ENCODE data around the gene CFAP126. TPM values are rescaled to one million over a fixed set of nuclear protein-coding genes. Genes with fewer than 3 reads are reported as not detected.
"Not testable (repeated sequence)": the region's sequence is repeated elsewhere in the genome, so short reads cannot be mapped to it uniquely, and the experiment has no call there.

The CFAP126 gene, protein sequence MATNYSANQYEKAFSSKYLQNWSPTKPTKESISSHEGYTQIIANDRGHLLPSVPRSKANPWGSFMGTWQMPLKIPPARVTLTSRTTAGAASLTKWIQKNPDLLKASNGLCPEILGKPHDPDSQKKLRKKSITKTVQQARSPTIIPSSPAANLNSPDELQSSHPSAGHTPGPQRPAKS
- total RNA-seq (2014; rRNA removed), result not detected in 2 replicates
- not detected for polyA plus RNA-seq (2012)

- DNase-seq (ENCODE audit: low read depth), result peak; percentile 75
Observed at GRCh38 chr1:161367684-161368400, at the start of gene CFAP126. Gene CFAP126 (minus strand): TSS chr1:161367876. CDS start chr1:161367868, 8 bp downstream.

DNA sequence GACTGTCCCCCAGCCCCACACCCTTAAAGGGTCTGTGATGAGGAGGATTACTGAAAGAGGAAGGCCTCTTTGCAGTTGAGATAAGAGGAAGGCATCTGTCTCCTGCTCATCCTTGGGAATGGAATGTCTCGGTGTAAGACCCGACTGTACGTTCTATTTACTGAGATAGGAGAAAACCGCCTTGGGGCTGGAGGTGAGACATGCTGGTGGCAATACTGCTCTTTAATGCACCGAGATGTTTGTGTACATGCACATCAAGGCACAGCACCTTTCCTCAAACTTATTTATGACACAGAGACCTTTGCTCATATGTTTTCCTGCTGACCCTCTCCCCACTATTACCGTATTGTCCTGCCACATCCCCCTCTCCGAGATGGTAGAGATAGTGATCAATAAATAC is 45.4 kb upstream of the CFAP126 start:
- DNase-seq (ENCODE audit: low read depth), result not testable (repeated sequence)

DNA sequence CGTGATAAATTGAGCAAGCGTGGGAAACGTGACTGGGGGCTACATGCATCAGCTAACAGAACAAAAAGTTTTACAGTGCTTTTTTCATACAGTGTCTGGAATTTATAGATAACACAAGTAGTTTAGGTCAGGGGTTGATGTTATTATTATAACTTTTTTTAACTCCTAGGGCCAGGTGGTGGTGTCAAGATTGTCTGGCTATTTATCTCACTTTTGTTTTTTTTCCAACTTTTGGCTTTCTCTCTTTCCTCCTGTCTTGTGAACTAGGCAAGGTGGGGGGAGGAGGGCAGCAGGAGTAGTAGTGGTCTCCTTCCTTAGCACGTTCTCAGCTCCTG is 42.9 kb upstream of the CFAP126 start:
- not testable (repeated sequence) for DNase-seq (ENCODE audit: low read depth)

- DNase-seq (ENCODE audit: low read depth), result not testable (repeated sequence)
Observed at GRCh38 chr1:161409848-161410635, 42.4 kb upstream of the CFAP126 start.

- DNase-seq (ENCODE audit: low read depth), result no peak
Observed at GRCh38 chr1:161408429-161409052, 40.9 kb upstream of the CFAP126 start.

DNA sequence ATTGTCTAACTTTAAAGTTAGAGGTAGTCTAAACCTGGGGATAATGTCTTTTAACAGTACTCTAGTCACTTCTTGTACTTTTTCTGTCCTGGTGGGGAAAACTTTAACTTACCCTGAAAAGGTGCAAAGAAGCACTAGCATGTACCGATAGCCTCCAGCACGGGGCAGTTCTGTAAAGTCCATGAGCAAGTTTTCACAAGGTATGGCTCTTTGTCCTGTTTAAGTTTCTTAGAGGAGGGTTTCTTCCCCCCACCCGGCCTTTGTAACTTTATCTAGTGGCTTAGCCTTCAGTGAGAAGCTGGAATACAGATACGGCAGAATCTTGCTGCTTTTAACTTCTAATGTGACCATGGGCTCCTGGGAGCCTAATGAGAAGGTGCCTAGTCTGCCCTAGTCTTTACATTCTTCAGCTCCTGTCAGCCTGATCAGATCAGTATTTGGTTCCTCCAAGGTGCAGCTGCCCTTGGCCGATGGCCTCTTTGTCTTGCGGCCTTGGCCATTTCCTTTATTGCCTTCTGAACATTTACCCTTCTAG is 39.8 kb upstream of the CFAP126 start:
- DNase-seq (ENCODE audit: low read depth), result no peak

GRCh38 chr1:161406551-161406950 is 38.9 kb upstream of the CFAP126 start:
- DNase-seq (ENCODE audit: low read depth), result not testable (repeated sequence)

DNA sequence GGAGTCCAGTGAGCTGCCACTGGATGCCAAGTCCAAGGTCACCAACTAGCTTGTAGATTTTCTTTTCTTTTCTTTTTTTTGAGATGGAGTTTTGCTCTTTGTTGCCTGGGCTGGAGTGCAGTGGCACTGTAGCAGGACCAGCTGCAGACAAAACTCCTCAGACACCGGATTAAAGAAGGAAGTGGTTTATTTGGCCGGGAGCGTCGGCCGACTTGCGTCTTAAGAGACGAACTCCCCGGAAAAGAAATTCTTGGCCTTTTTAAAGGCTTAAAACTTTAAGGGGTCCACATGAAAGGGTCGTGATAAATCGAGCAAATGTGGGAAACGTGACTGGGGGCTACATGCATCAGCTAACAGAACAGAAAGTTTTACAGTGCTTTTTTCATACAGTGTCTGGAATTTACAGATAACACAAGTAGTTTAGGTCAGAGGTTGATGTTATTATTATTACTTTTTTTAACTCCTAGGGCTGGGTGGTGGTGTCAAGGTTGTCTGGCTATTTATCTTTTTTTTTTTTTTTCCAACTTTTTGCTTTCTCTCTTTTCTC is 36.4 kb upstream of the CFAP126 start:
- no peak for DNase-seq (ENCODE audit: low read depth)

GRCh38 chr1:161402446-161402845 is 34.8 kb upstream of the CFAP126 start:
- DNase-seq (ENCODE audit: low read depth), result no peak

DNA sequence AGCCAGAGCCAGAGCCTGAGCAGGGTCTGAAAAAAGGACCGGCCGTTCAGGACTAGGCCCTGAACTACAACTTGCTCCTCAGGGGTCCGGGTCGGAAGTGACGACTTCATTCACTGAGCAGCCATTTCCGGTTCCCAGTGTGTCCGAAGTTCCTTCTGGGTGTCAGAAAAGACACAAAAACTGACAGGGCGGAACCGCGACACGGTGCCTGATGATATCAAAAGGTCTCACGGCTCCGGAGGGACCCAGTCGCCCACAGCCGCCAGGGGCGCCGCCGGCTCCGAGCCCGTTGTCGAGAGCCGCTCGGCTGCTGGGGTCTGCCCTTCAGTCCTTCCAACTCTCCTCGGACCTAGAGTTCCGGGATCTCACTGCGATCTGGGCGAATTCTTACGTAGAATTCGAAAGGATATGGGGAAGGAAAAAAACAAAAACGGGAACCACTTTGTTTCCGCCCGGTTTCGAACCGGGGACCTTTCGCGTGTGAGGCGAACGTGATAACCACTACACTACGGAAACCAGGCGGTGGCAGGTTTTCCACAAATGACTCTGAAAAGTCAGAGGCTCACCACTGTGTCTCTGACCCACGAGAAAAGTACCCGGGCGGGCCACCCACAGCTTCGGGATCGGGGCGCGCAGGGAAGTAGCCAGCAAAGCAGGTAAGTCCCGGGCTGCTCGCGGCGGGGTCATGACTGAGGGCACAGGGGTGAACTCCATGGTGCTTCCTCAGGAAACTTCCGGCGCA is 31.8 kb upstream of the CFAP126 start:
- DNase-seq (ENCODE audit: low read depth), result peak; percentile 94

- DNase-seq (ENCODE audit: low read depth), result no peak
Observed at GRCh38 chr1:161398900-161399256, 31.2 kb upstream of the CFAP126 start.

GRCh38 chr1:161397038-161397437 is 29.4 kb upstream of the CFAP126 start:
- DNase-seq (ENCODE audit: low read depth), result not testable (repeated sequence)

DNA sequence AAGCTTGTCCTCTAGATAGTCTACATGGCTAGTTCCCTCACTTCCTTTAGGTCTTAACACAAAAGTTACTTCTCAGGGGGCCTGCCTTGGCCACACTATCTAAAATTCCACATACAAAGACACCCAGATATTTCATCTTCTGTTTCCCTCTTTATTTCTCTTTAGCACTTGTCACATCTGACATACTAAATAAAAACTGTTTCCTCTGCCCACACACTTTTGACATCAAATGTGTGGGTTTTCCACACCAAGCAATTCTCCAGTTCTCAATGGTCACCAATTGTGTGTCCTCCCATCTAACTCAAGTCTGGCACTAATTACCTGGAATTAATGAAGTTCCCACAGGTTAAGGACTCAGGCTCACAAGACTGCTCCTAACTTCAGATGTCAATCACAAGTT is 25.5 kb upstream of the CFAP126 start:
- no peak for DNase-seq (ENCODE audit: low read depth)

DNA sequence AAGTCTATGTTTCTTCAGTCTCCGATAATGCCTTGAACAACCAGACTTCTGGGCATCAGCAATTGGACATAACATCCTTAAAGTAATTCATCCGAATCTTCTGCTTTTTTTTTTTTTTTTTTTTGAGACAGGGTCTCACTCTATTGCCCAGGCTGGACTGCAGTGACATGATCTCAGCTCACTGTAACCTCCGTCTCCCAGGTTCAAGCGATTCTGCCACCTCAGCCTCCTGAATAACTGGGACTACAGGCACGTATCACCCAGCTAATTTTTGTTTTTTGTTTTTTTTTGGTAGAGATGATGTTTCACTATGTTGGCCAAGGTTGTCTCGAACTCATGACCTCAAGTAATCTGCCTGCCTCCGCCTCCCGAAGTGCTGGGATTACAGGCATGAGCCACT is 23.9 kb upstream of the CFAP126 start:
- no peak for DNase-seq (ENCODE audit: low read depth)

DNA sequence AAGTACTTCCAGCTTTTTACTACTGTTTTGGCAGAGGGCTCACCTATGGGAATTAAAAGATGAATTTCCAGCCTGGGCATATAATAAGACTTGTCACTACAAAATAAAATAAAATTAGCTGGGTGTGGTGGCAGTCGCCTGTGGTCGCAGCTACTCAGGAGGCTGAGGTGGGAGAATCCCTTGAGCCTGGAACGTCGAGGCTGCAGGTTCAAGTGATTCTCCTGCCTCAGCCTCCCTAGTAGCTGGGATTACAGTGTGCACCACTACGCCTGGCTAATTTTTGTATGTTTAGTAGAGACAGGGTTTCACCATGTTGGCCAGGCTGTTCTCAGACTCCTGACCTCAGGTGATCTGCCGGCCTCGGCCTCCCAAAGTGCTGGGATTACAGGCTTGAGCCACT is 23.5 kb upstream of the CFAP126 start:
- DNase-seq (ENCODE audit: low read depth), result not testable (repeated sequence)

DNA sequence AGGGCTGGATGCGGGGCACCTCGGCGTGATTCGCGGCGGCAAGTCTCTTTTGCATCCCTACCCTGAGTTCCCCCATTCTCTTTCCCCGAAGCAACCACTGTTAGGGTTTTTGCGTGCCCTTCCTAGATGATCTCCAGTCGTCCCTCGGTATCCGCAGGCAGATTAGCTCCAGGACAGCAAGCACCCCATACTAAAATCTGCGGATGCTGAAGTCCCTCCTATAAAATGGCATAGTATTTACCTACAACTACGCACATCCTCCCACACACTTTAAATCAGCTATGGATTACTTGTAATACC is 22.8 kb upstream of the CFAP126 start:
- DNase-seq (ENCODE audit: low read depth), result no peak

DNA sequence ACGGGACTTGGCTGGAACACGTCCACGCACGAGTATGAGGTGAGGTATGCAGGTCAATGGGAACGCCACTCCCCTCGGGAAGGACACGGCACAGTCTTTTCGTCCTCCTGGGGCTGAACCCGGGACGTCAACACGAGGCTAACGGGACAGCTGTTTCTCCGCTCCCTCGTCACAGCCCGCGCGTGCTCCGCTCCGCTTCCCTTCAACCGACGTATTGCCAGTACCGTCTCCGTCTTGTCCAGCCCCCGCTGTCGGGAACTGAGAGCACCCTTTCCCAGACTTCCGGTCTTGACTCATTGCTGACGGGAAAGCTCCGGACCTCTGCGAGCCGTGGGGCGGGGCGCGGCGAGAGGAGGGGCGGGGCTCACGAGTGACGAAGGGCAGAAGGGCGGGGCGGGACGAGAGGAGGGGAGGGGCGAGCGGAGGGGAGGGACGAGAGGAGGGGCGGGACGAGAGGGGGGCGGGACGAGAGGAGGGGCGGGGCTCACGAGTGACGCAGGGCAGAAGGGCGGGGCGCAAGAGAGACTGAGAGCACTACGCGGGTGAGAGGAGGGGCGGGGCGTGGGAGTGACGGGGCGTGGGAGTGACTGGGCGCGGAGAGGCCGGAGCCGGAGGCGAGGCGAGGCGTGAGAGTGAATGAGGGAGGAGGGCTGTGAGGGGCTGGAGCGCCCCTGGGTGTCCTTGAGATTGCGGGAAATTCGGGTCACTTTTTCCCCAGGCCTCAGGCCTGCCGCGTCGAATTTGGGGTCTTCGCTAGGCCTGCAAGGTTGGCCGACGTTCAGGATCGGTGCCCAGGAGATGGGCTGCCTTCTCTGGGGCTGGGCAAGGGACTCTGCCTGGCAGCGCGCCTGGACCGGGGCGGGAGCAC is 22.2 kb upstream of the CFAP126 start:
- DNase-seq (ENCODE audit: low read depth), result peak; percentile 98

DNA sequence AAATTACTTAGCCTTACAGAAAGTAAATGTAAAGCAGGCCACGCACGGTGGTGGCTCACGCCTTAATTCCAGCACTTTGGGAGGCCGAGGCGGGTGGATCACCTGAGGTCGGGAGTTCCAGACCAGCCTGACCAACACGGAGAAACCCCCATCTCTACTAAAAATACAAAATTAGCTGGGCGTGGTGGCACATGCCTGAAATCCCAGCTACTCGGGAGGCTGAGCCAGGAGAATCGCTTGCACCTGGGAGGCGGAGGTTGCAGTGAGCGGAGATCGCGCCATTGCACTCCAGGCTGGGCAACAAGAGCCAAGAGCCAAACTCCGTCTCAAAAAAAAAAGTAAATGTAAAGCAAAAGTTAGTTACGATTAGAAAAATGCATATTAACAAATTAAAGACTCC is 21.5 kb upstream of the CFAP126 start:
- not testable (repeated sequence) for DNase-seq (ENCODE audit: low read depth)

DNA sequence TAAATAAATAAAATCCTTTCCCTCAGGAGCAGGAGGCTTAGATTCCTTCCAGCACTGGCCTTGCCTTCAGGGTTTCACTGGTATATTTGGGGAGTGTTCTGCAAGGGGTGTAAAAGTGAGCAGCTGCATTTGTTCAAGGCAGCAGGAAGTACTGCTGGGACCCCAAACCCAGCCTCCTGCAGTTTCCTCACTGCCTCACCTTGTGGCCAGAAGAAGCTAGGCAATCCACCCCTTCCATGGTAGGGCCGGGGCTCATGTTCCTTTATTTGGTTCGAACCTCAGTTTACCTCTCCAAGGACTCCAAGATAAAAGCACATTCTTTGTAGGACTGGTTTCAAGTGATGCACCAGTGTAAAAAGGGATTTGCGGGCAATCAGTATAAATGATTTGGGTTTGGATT is 21.0 kb upstream of the CFAP126 start:
- no peak for DNase-seq (ENCODE audit: low read depth)
